D721Med (cell line): Measurements from ENCODE around the gene IFNA16.
A peak's percentile ranks its signal among the peaks of the same experiment; 100 is the strongest.
"Not testable (repeated sequence)": the region's sequence is repeated elsewhere in the genome, so short reads cannot be mapped to it uniquely, and the experiment has no call there.

Experiments used
- DNase-seq: peaks from one replicate; pipeline ENCODE4 v3.0.0; 2011; ENCODE audit warnings: low spot score; ENCODE audit not compliant: insufficient read length
- FAIRE-seq: peaks from 2 replicates; lab custom pipeline; 2011; peaks lifted over from hg19 to GRCh38; lab: Jason Lieb, UNC
- CTCF ChIP-seq: IDR thresholded peaks from 2 replicates; pipeline ENCODE4 v1.5.1; 2012; ENCODE audit warnings: mild to moderate bottlenecking, control low read depth; ENCODE audit not compliant: insufficient read depth; ENCODE audit errors: missing control alignments

IFNA16 gene

DNA sequence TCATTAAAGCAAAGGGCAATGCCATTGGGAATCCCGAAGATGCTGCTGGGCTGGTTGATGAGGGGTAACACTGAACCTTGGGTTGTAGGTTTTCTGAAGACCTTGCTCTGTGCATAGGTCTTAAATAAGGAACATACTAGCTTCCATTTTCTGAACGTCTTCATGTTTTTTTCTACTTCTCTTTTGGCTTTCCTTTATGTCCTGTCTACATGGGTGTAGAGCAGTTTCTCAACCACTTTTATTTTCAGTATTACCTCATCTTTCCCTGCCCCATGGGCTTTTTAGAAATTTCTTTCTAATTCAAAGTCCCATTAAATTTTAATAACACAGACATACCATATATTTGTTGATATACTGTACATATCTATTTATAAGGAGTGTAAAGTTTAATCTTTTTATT, 22.8 kb upstream of the IFNA16 start, which contains the start of gene IFNA14:
IFNA14 (minus strand) TSS at position 95 of the 400 bp plus-strand sequence; CDS start at position 25, 70 bp downstream.
- FAIRE-seq (no peak), DNase-seq (no peak)
- TF ChIP-seq CTCF: no peak

DNA sequence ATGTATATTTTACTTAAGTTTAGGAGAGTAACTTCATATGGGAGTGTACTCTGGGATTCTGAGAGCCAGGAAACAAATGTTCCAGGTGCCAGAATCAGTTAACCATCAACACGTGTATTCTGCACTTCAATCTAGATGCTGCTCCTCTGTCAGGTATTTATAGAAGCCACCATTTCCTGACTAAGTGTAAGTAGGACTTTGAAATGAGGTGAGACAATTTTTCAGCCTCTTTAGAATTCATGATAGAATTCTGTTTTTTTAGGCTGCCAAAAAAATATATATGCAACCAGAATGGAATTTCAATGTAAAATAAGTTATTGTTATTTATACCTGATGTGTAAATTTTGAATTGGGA, 19.2 kb upstream of the IFNA16 start:
- not testable (repeated sequence) for DNase-seq, FAIRE-seq

DNA sequence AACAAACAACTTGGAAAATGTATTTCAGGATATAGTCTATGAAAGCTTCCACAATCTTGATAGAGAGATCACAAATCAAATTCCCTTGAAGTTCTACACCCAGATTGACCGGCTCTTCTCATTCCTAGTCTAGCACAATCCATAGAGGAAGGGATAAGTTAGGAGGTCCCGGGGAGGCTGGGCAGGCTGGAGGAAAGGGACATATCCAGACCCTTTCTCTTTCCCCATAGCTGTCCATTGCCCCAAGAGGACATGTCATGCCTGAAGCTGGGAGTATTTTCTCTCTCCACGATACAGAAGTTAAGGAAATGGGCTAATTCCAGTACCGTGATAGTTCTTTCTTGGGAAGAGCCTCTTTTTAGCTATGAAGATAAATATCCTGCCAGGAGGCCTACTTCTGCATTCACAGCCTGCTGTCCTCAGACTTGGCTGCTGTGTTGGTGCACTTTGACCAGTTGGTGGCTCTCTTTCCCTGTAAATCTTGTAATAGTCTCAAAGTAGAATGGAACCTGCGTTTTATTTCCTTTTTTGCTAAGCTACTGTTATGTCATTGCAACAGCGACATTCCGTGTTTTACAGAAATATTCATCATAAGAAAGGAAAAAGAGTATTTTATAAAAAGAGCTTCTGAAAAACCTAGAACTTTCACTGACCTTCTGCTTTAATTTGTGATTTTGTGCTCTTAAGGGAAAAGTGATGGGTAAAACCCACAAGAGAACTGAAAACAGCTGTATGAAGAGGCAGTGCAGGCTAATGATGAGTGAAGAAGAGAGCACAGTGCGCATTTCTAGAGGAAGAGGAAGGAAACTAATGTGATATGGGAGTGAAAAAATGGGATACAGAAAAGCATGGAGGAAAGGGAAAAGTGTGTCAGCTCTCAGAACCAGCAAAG, 18.6 kb upstream of the IFNA16 start:
- not testable (repeated sequence) for DNase-seq, FAIRE-seq
- peak; percentile 72 for TF ChIP-seq CTCF

DNA sequence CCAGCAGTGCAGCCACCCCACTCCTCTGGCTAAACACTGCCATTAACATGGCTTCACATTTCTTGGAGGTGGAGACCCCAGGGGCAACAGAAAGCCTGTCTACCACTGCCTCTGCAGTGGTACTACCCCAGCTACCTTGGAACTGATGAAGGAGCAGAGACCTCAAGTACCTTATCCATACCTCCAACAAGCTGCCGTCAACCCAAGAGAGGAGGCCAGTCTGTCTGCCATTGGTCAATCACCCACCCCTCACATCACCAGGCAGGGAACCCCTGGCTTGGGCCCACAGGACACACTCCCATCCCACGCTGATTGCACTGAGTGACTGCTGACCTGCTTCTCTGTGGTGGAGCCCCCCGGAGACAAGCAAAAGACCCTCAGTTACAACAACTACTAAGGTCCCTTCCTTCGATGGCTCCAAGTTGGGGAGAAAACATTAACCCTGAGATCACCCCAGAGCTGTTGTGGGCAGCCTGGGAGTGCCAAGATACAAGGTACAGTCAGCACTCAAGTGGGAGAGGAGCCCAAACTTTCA, 17.1 kb upstream of the IFNA16 start:
- no peak for FAIRE-seq
- no peak for DNase-seq
- TF ChIP-seq CTCF: no peak

- FAIRE-seq (no peak), DNase-seq (no peak)
- TF ChIP-seq CTCF: no peak
Measured at GRCh38 chr9:21233258-21233657, 16.1 kb upstream of the IFNA16 start.

DNA sequence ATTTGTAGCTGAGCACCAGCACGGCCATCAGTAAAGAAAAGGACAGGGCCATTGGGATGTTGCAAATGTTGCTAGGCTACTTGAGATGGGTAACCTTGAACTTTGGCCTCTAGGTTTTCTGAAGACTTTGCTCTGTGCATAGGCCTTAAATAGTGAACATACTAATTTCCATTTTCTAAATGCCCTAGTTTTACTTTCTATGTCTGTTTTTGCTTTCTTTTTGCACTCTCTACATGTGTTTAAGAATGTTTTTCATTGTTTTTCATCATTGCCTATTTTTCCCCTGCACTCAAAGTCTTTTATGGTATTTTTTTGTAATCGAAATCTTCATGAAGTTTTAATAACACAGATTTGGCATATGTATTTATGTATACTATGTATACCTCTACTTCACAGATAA, 11.0 kb upstream of the IFNA16 start, which contains the start of gene IFNA17:
IFNA17 (minus strand) TSS at position 101 of the 400 bp plus-strand sequence; CDS start at position 52, 49 bp downstream.
- DNase-seq (no peak), FAIRE-seq (no peak)
- no peak for TF ChIP-seq CTCF

DNA sequence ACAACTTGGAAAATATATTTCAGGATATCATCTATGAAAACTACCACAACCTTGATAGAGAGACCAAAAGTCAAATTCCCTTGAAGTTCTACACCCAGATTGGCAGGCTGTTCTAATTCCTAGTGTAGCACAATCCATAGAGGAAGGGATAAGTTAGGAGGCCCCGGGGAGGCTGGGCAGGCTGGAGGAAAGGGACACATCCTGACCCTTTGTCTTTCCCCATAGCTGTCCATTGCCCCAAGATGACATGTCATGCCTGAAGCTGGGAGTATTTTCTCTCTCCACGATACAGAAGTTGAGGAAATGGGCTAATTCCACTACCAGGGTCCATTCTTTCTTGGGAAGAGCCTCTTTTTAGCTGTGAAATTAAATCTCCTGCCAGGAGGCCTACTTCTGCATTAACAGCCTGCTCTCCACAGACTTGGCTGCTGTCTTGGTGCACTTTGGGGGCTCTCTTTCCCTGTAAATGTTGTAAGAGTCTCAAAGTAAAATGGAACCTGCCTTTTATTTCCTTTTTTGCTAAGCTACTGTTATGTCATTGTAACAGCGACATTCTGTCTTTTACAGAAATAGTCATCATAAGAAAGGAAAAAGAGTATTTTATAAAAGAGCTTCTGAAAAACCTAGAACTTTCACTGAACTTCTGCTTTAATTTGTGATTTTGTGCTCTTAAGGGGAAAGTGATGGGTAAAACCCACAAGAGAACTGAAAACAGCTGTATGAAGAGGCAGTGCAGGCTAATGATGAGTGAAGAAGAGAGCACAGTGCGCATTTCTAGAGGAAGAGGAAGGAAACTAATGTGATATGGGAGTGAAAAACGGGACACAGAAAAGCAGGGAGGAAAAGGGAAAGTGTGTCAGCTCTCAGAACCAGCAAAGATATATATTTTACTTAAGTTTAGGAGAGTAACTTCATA, 3.4 kb downstream of the IFNA16 start:
- peak; percentile 48 for TF ChIP-seq CTCF
- DNase-seq, FAIRE-seq: not testable (repeated sequence)

GRCh38 chr9:21212160-21212559, 5.0 kb downstream of the IFNA16 start:
- DNase-seq, FAIRE-seq: not testable (repeated sequence)

DNA sequence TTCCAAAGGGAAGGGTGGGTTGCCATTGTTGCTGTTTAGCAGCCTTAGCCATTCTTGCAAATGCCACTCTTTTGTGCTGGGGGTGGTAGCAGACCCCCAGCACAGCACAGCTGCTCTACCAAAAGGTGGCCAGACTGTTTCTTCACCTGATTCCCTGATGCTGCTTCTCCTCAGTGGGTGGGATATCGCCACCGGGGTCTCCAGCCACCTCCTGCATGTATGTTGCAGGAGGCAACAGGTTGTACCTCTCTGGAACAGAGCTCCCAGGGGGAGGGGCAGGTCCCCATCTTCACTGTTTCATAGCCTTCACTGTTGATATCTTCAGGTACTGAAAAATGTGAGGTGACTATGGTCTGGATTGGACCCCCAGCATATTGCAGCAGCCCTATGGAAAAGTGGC, 6.3 kb downstream of the IFNA16 start:
- not testable (repeated sequence) for FAIRE-seq, DNase-seq
